GM12878 (cell line): ENCODE measurements around the gene NKX1-1. TPM values are rescaled to one million over a fixed set of nuclear protein-coding genes. Genes with fewer than 3 reads are reported as not detected.
"Not testable (repeated sequence)": the region's sequence is repeated elsewhere in the genome, so short reads cannot be mapped to it uniquely, and the experiment has no call there.

Experiments used
- ATAC-seq: fragments of 200-7000 bp; cut with Tn5 transposase; 3 replicates; pipeline ENCODE4 v1.9.1; 2020; ENCODE audit warnings: mild to moderate bottlenecking, moderate library complexity
- BruUV-seq: library from RNA; stranded (reverse); fragments of 400-500 nt; replicated peaks from 2 replicates; lab custom pipeline; 2021; lab: Mats Ljungman, UMichigan
- CTCF ChIA-PET: fragments of 300-600 bp; sonication (Branson Sonifier 250); formaldehyde crosslinking; extraction: SDS; loops from one replicate; lab custom pipeline; 2021; ENCODE audit warnings: inconsistent platforms; lab: Yijun Ruan, JAX
- POLR2A ChIA-PET: fragments of 350-600 bp; formaldehyde crosslinking; extraction: SDS; loops from one replicate; lab custom pipeline; 2021; ENCODE audit warnings: inconsistent platforms; lab: Charles Lee
- RAD21 ChIA-PET: fragments of 300-600 bp; sonication (Branson Sonifier 250); formaldehyde crosslinking; loops from one replicate; lab custom pipeline; 2023; ENCODE audit warnings: antibody characterized with exemption; ENCODE audit not compliant: unreplicated experiment; lab: Charles Lee
- SMC1A ChIA-PET: fragments of 300-600 bp; sonication (Branson Sonifier 250); formaldehyde crosslinking; loops from one replicate; lab custom pipeline; 2023; ENCODE audit not compliant: unreplicated experiment, uncharacterized antibody; lab: Charles Lee
- DNase-seq: peaks from one replicate; pipeline ENCODE4 v3.0.0-alpha.2; 2011; ENCODE audit warnings: low read depth, low spot score
- FAIRE-seq: peaks from 3 replicates; lab custom pipeline; 2011; peaks lifted over from hg19 to GRCh38; lab: Jason Lieb, UNC
- H2AFZ ChIP-seq: 2 replicates; pipeline ENCODE4 v1.6.0; 2011; ENCODE audit warnings: low read depth, low read length, control low read depth; ENCODE audit not compliant: control insufficient read depth
- H3K27ac ChIP-seq: 2 replicates; pipeline ENCODE4 v1.5.1; 2011; ENCODE audit warnings: control low read depth; ENCODE audit not compliant: control insufficient read depth, insufficient read depth
- H3K27me3 ChIP-seq, 2 experiments: replicated peaks in 1 of 2; 2 replicates each; pipeline versions ENCODE4 v1.6.0 to v1.6.1; 2011; ENCODE audit warnings: low read length in 1 of 2; ENCODE audit not compliant: control insufficient read depth in 2 of 2, insufficient read depth in 2 of 2
- H3K36me3 ChIP-seq, 2 experiments: 2 replicates each; pipeline ENCODE4 v1.5.1; 2011; ENCODE audit warnings: low read length in 1 of 2; ENCODE audit not compliant: control insufficient read depth in 2 of 2, insufficient read depth in 2 of 2
- H3K4me1 ChIP-seq: 2 replicates; pipeline ENCODE4 v1.6.1; 2011; ENCODE audit warnings: mild to moderate bottlenecking, low read length, moderate library complexity, mixed read lengths; ENCODE audit not compliant: control insufficient read depth, insufficient read depth
- H3K4me2 ChIP-seq: 2 replicates; pipeline ENCODE4 v1.6.0; 2011; ENCODE audit warnings: control low read depth; ENCODE audit not compliant: control insufficient read depth, insufficient read depth
- H3K4me3 ChIP-seq: fragments of 200-600 bp; sonication (generic); 2 replicates; pipeline ENCODE4 v1.5.1; 2016
- H3K79me2 ChIP-seq: 2 replicates; pipeline ENCODE4 v1.6.0; 2011; ENCODE audit warnings: low read length; ENCODE audit not compliant: control insufficient read depth, insufficient read depth
- H3K9ac ChIP-seq: 2 replicates; pipeline ENCODE4 v1.8.0; 2011; ENCODE audit warnings: low read length, control low read depth, mixed read lengths; ENCODE audit not compliant: control insufficient read depth, insufficient read depth
- H3K9me3 ChIP-seq: replicated peaks from 3 replicates; pipeline ENCODE4 v1.5.1; 2011; ENCODE audit warnings: mild to moderate bottlenecking, low read length; ENCODE audit not compliant: control insufficient read depth, insufficient read depth
- H4K20me1 ChIP-seq: 2 replicates; pipeline ENCODE4 v1.6.0; 2011; ENCODE audit not compliant: control insufficient read depth, insufficient read depth
- ATF2 ChIP-seq: IDR thresholded peaks from 2 replicates; pipeline ENCODE4 v1.6.1; 2012; ENCODE audit warnings: low read length, inconsistent platforms
- BRCA1 ChIP-seq: IDR thresholded peaks from 2 replicates; pipeline ENCODE4 v1.6.1; 2011; ENCODE audit warnings: low read depth, low read length, improper control_type of control experiment
- IRF3 ChIP-seq: fragments of 450-650 bp; IDR thresholded peaks from 2 replicates; pipeline ENCODE4 v1.6.1; 2014; ENCODE audit warnings: mild to moderate bottlenecking
- LARP7 ChIP-seq: fragments of 450-650 bp; IDR thresholded peaks from 2 replicates; pipeline ENCODE4 v1.6.1; 2017; ENCODE audit warnings: mild to moderate bottlenecking
- ZBED1 ChIP-seq: IDR thresholded peaks from 2 replicates; pipeline ENCODE4 v1.6.1; 2016; ENCODE audit warnings: borderline replicate concordance
- ZBTB4 ChIP-seq: fragments of 450-650 bp; formaldehyde crosslinking; IDR thresholded peaks from 2 replicates; pipeline ENCODE4 v1.4.0; 2022; ENCODE audit warnings: mild to moderate bottlenecking, moderate library complexity
- WGBS: methylation state at CpG from one replicate; pipeline ENCODE4 v1.1.6; 2016; ENCODE audit warnings: low lambda C conversion rate; ENCODE audit not compliant: insufficient replicate concordance, insufficient coverage; ENCODE audit errors: missing lambda C conversion rate; 5-methylcytosine and 5-hydroxymethylcytosine counted together
- in situ Hi-C: fragments of 300-500 bp; cut with MboI; formaldehyde crosslinking; loops from 9 replicates; pipeline ENCODE4 v1.14.3; 2018; ENCODE audit warnings: mixed read lengths
- intact Hi-C: fragments of 100-400 bp; cut with micrococcal nuclease; formaldehyde crosslinking; loops from one replicate; pipeline ENCODE4 v1.14.2; 2022; ENCODE audit not compliant: unreplicated experiment
- polyA plus RNA-seq, 11 experiments: library from polyadenylated mRNA; depleted of rRNA in 4 of 11; unstranded in 6 of 11; stranded (reverse) in 5 of 11; fragments of >200 nt; fragmentation: Nextera tagmentation in 4 of 11; fragmentation: Illumina TruSeq in 1 of 11; extraction: Ambion mirVana in 4 of 11; extraction: Trizol in 1 of 11; gene quantifications; 1 replicate in 1 of 11; 2 replicates in 10 of 11; pipeline versions ENCODE4 v1.2.1 to v1.2.3, GENCODE V29; 2011 to 2016; ENCODE audit warnings: inconsistent platforms in 2 of 11, missing spikeins in 2 of 11, low read depth in 1 of 11
- total RNA-seq, 4 experiments: library from RNA; depleted of rRNA in 3 of 4; stranded (reverse); fragments of >200 nt in 3 of 4; fragmentation: Illumina TruSeq in 1 of 4; extraction: Trizol in 1 of 4; gene quantifications; 2 replicates each; pipeline versions ENCODE4 v1.2.1 to v1.2.3, GENCODE V29; 2013 to 2021

The NKX1-1 gene
- total and polyA plus RNA-seq, 10 of the 15 experiments (the other 5 are each of a cell fraction or from before 2014, with no cell fraction given) = not detected

- no peak for ATAC-seq
- ChIA-PET CTCF (no interaction called here), RAD21 (no interaction called here), SMC1A (no interaction called here), POLR2A (no interaction called here)
- H4K20me1 ChIP-seq = no peaks in the 10 kb centered on the region
- H3K4me1 ChIP-seq = no peaks in the 10 kb centered on the region
- H3K36me3 ChIP-seq = no peaks in the 10 kb centered on the region
- H3K4me2 ChIP-seq = no peak overlapping the region
- H3K9ac ChIP-seq = no peak overlapping the region
- no peaks in the 10 kb centered on the region for H3K79me2 ChIP-seq
- no peak overlapping the region for H3K27ac ChIP-seq
- no peaks in the 10 kb centered on the region for H3K27me3 ChIP-seq
- in situ Hi-C loops = no loop called here
- DNase-seq = no peak
- TF ChIP-seq IRF3 (no peak), BRCA1 (no peak), ZBTB4 (CRISPR knock-in tag) (no peak), ZBED1 (no peak), LARP7 (no peak), ATF2 (no peak)
- no peak overlapping the region for H2AFZ ChIP-seq
- intact Hi-C loops = no loop called here
- no peaks in the 10 kb centered on the region; the same call in 2 of the 3 replicates for H3K9me3 ChIP-seq
- no peak overlapping the region for H3K4me3 ChIP-seq
- 51% methylated on average over 21 of the region's 21 CpGs for WGBS
- no peak for FAIRE-seq
- no TSS peak for BruUV-seq
Measured at GRCh38 chr4:1445716-1446445, 39.6 kb upstream of the NKX1-1 start.

- H3K9me3 ChIP-seq, in situ Hi-C loops, DNase-seq, RAD21 ChIA-PET, H3K36me3 ChIP-seq, SMC1A ChIA-PET, H3K27ac ChIP-seq, BruUV-seq, H3K27me3 ChIP-seq, H3K4me2 ChIP-seq, H4K20me1 ChIP-seq, H2AFZ ChIP-seq, H3K79me2 ChIP-seq, H3K4me1 ChIP-seq, FAIRE-seq, ATAC-seq, H3K4me3 ChIP-seq, H3K9ac ChIP-seq, CTCF ChIA-PET, intact Hi-C loops: not testable (repeated sequence)
- 26% methylated on average over 4 of the region's 4 CpGs for WGBS
- POLR2A ChIA-PET = interaction anchor here (0.5 kb wide), 1 partner anchor 105 kb away, joined by 3 read pairs; no protein-coding TSS in a partner anchor
Measured at GRCh38 chr4:1443688-1444172, 37.5 kb upstream of the NKX1-1 start.
